ENCODE data around the gene GSTT2.

GRCh38 chr22:23970201-23970641 is 9.7 kb upstream of the GSTT2 start:
- TF ChIP-seq CTCF (IDR thresholded peaks at IDR 0.05) (no peak), POLR2A (IDR thresholded peaks at IDR 0.05) (no peak)
